K562 (cell line): ENCODE data around the gene ZNF350. TPM values are rescaled to one million over a fixed set of nuclear protein-coding genes. Genes with fewer than 3 reads are reported as not detected.

Experiments used
- ATAC-seq: fragments of 200-7000 bp; cut with Tn5 transposase; 3 replicates; pipeline ENCODE4 v1.9.1; 2020; ENCODE audit warnings: moderate library complexity
- BruUV-seq: library from RNA; stranded (reverse); fragments of 400-500 nt; replicated peaks from 2 replicates; lab custom pipeline; 2021; lab: Mats Ljungman, UMichigan
- CTCF ChIA-PET: fragments of 300-600 bp; formaldehyde crosslinking; extraction: SDS; loops from one replicate; lab custom pipeline; 2021; ENCODE audit warnings: low intra/inter-chr PET ratio; lab: Yijun Ruan, JAX
- POLR2A ChIA-PET: fragments of 300-600, 350-650 bp; sonication (Branson Sonifier 250); formaldehyde crosslinking; extraction: SDS; loops from one replicate; lab custom pipeline; 2021; ENCODE audit warnings: antibody characterized with exemption, inconsistent platforms; lab: Yijun Ruan, JAX
- DNase-seq, 4 experiments: peaks; one replicate each; pipeline versions ENCODE4 v3.0.0 to v3.0.0-alpha.2; 2011 to 2018; ENCODE audit warnings: low spot score in 3 of 4, mixed read lengths in 3 of 4; ENCODE audit errors: extremely low read depth in 1 of 4
- FAIRE-seq: peaks from 2 replicates; lab custom pipeline; 2011; peaks lifted over from hg19 to GRCh38; lab: Jason Lieb, UNC
- H2AFZ ChIP-seq: 2 replicates; pipeline ENCODE4 v1.6.0; 2011; ENCODE audit warnings: low read depth, low read length, control low read depth, inconsistent platforms
- H3K27ac ChIP-seq: fragments of 200-600 bp; 3 replicates; pipeline ENCODE4 v1.8.0; 2011; ENCODE audit warnings: low read depth, mild to moderate bottlenecking, control low read depth, inconsistent platforms, low read length, moderate library complexity, mixed read lengths; ENCODE audit errors: extremely low read depth
- H3K27me3 ChIP-seq, 2 experiments: fragments of 300-600 bp in 1 of 2; 2 replicates in 1 of 2; 3 replicates in 1 of 2; pipeline versions ENCODE4 v1.6.0 to v1.8.0; 2011; ENCODE audit warnings: inconsistent platforms in 2 of 2, low read length in 2 of 2, mild to moderate bottlenecking in 1 of 2, mixed read lengths in 1 of 2, moderate library complexity in 1 of 2; ENCODE audit not compliant: control insufficient read depth in 2 of 2, insufficient read depth in 2 of 2
- H3K36me3 ChIP-seq: fragments of 300-600 bp; 3 replicates; pipeline ENCODE4 v1.8.0; 2011; ENCODE audit warnings: mild to moderate bottlenecking, low read length, inconsistent platforms; ENCODE audit not compliant: control insufficient read depth, insufficient read depth
- H3K4me1 ChIP-seq, 2 experiments: fragments of 200-600 bp in 1 of 2; replicated peaks in 1 of 2; 2 replicates in 1 of 2; 3 replicates in 1 of 2; pipeline versions ENCODE4 v1.5.1 to v1.8.0; 2011; ENCODE audit warnings: inconsistent platforms in 2 of 2, low read length in 2 of 2, mild to moderate bottlenecking in 1 of 2, mixed read lengths in 1 of 2, moderate library complexity in 1 of 2; ENCODE audit not compliant: control insufficient read depth in 2 of 2, insufficient read depth in 2 of 2
- H3K4me2 ChIP-seq: 2 replicates; pipeline ENCODE4 v1.6.1; 2011; ENCODE audit warnings: low read length, control low read depth, inconsistent platforms, mixed read lengths; ENCODE audit not compliant: insufficient read depth
- H3K4me3 ChIP-seq: fragments of 200-600 bp; sonication (generic), shearing (Covaris generic); 2 replicates; pipeline ENCODE4 v1.5.1; 2016; ENCODE audit warnings: control low read depth, inconsistent platforms
- H3K79me2 ChIP-seq: fragments of 200-600 bp; 3 replicates; pipeline ENCODE4 v1.8.0; 2011; ENCODE audit warnings: low read length, inconsistent platforms; ENCODE audit not compliant: control insufficient read depth, insufficient read depth
- H3K9ac ChIP-seq, 2 experiments: 2 replicates each; pipeline versions ENCODE4 v1.6.0 to v1.6.1; 2011; ENCODE audit warnings: low read depth in 2 of 2, low read length in 2 of 2, control low read depth in 1 of 2, inconsistent platforms in 1 of 2, mild to moderate bottlenecking in 1 of 2, mixed read lengths in 1 of 2; ENCODE audit not compliant: insufficient read depth in 1 of 2
- H3K9me1 ChIP-seq: one replicate; pipeline ENCODE4 v1.6.0; 2011; ENCODE audit warnings: inconsistent platforms, mild to moderate bottlenecking, low read length, moderate library complexity; ENCODE audit not compliant: control insufficient read depth, insufficient read depth
- H3K9me3 ChIP-seq: replicated peaks from 2 replicates; pipeline ENCODE4 v1.5.1; 2011; ENCODE audit warnings: low read depth, low read length, inconsistent platforms; ENCODE audit not compliant: control insufficient read depth, insufficient read depth
- H4K20me1 ChIP-seq: replicated peaks from 2 replicates; pipeline ENCODE4 v1.6.1; 2011; ENCODE audit warnings: low read length, inconsistent platforms, mixed read lengths; ENCODE audit not compliant: control insufficient read depth, insufficient read depth
- BRD4 ChIP-seq: fragments of 200-600 bp; sonication (generic); IDR thresholded peaks from 2 replicates; pipeline ENCODE4 v1.6.1; 2017; ENCODE audit warnings: inconsistent platforms
- CBX1 ChIP-seq: sonication (generic); IDR thresholded peaks from 2 replicates; pipeline ENCODE4 v1.6.1; 2016; ENCODE audit warnings: antibody characterized with exemption, low read depth, mild to moderate bottlenecking
- CEBPG ChIP-seq, 3 experiments: fragments of 200-800 bp in 1 of 3; sonication (Bioruptor generic) in 1 of 3; sonication (generic) in 1 of 3; formaldehyde crosslinking in 1 of 3; IDR thresholded peaks in 2 of 3; conservative IDR thresholded peaks in 1 of 3; 2 replicates each; pipeline versions ENCODE4 v1.6.1 to v1.8.0; 2016 to 2022; ENCODE audit warnings: missing compliant biosample characterization in 2 of 3, missing genetic modification characterization in 2 of 3, mild to moderate bottlenecking in 1 of 3, missing genetic modification reagents in 1 of 3
- FOXM1 ChIP-seq, 2 experiments: fragments of 450-650 bp in 1 of 2; sonication (generic) in 1 of 2; formaldehyde crosslinking in 1 of 2; IDR thresholded peaks; 2 replicates each; pipeline versions ENCODE4 v1.6.1 to v1.9.0; 2017 to 2022; ENCODE audit warnings: low read depth in 2 of 2, mild to moderate bottlenecking in 2 of 2, missing genetic modification reagents in 1 of 2, moderate library complexity in 1 of 2
- MBD1 ChIP-seq: fragments of 250-450 bp; sonication (Bioruptor Pico); IDR thresholded peaks from 2 replicates; pipeline ENCODE4 v1.8.0; 2022; ENCODE audit warnings: inconsistent platforms
- ZBTB33 ChIP-seq: sonication (generic); formaldehyde crosslinking; IDR thresholded peaks from 2 replicates; pipeline ENCODE4 v1.8.1; 2023; ENCODE audit warnings: mild to moderate bottlenecking, missing genetic modification reagents
- ZNF212 ChIP-seq: fragments of 450-650 bp; formaldehyde crosslinking; IDR thresholded peaks from 2 replicates; pipeline ENCODE4 v1.4.0; 2020; ENCODE audit warnings: mild to moderate bottlenecking
- ZNF589 ChIP-seq: fragments of 200-800 bp; sonication (Bioruptor generic); IDR thresholded peaks from 2 replicates; pipeline ENCODE4 v1.6.1; 2016; ENCODE audit warnings: low read depth, missing genetic modification characterization, missing compliant biosample characterization
- WGBS: fragments of 100-300 bp; shearing (Covaris generic); methylation state at CpG from one replicate; pipeline ENCODE4 v1.1.6; 2016; ENCODE audit warnings: low coverage, mixed read lengths; ENCODE audit not compliant: insufficient coverage; ENCODE audit errors: missing lambda C conversion rate; 5-methylcytosine and 5-hydroxymethylcytosine counted together
- in situ Hi-C: fragments of 300-500 bp; cut with MboI; formaldehyde crosslinking; loops from 4 replicates; pipeline ENCODE4 v1.15.0; 2018; ENCODE audit warnings: inconsistent platforms, mixed read lengths
- intact Hi-C: fragments of 100-400 bp; cut with micrococcal nuclease; formaldehyde crosslinking; loops from 2 replicates; pipeline ENCODE4 v1.14.2; 2022
- polyA plus RNA-seq, 8 experiments: library from polyadenylated mRNA; depleted of rRNA in 4 of 8; stranded (reverse) in 5 of 8; unstranded in 3 of 8; fragments of >200 nt; fragmentation: Nextera tagmentation in 2 of 8; fragmentation: Illumina TruSeq in 1 of 8; extraction: Ambion mirVana in 2 of 8; extraction: Trizol in 1 of 8; gene quantifications; 2 replicates each; pipeline versions ENCODE4 v1.2.1 to v1.2.3, GENCODE V29; 2011 to 2014; ENCODE audit warnings: inconsistent platforms in 1 of 8, missing spikeins in 1 of 8
- total RNA-seq, 7 experiments: library from RNA; depleted of rRNA in 6 of 7; stranded (reverse); fragments of >200 nt in 6 of 7; fragmentation: Illumina TruSeq in 2 of 7; extraction: Trizol in 2 of 7; gene quantifications; 2 replicates each; pipeline versions ENCODE4 v1.2.1 to v1.2.3, GENCODE V29; 2011 to 2021; ENCODE audit warnings: low replicate concordance in 1 of 7

The ZNF350 gene
- total and polyA plus RNA-seq, 9 of the 15 experiments (the other 6 are each of a cell fraction or from before 2014, with no cell fraction given): 1.7 to 4.8 (median 2.9) TPM

GRCh38 chr19:51926426-51926783 lies 60.2 kb downstream of the ZNF350 start:
- POLR2A ChIA-PET: interaction anchor here (0.5 kb wide), 1 partner anchor 9 kb away, joined by 3 read pairs; no protein-coding TSS in a partner anchor
- intact Hi-C loops: no loop called here
- in situ Hi-C loops: no loop called here
- Histone ChIP-seq H3K27ac (peak overlapping the region; percentile 82), H3K27me3 (no peaks in the 10 kb centered on the region), H2AFZ (peak overlapping the region; percentile 98), H3K9ac (peak overlapping the region in 1 of 2 experiments; percentile 84; a peak in 2 of 4 replicates), H3K79me2 (peaks cover 11% of the 10 kb centered on the region; the same call in 2 of the 3 replicates), H3K9me3 (peaks cover 25% of the 10 kb centered on the region), H3K9me1 (no peaks in the 10 kb centered on the region), H4K20me1 (no peaks in the 10 kb centered on the region), H3K4me3 (peak overlapping the region; percentile 68), H3K4me1 (no peaks in the 10 kb centered on the region; a peak in 2 of 5 replicates), H3K36me3 (no peaks in the 10 kb centered on the region), H3K4me2 (peak overlapping the region; percentile 91)
- DNase-seq (no peak), FAIRE-seq (no peak), ATAC-seq (no peak)
- WGBS: 80% methylated on average over 10 of the region's 11 CpGs
- BruUV-seq: no TSS peak
- no peak for TF ChIP-seq ZNF212 (CRISPR knock-in tag)
- no peak for TF ChIP-seq BRD4
- TF ChIP-seq MBD1: peak; percentile 56
- TF ChIP-seq ZNF589: 0 out of 2 replicates have a peak, but pooled peaks have one; percentile 10
- peak; percentile 42; the same call in 1 of the 2 replicates for TF ChIP-seq CBX1
- peak; percentile 11; the same call in 1 of the 2 replicates for TF ChIP-seq FOXM1 (IDR thresholded peaks at IDR 0.05; ENCODE audit: low read depth)
- no peak for TF ChIP-seq FOXM1 (CRISPR knock-in tag; IDR thresholded peaks at IDR 0.05; ENCODE audit: low read depth)
- TF ChIP-seq ZBTB33 (CRISPR knock-in tag): peak; percentile 86
- no peak for TF ChIP-seq CEBPG (CRISPR knock-in tag; IDR thresholded peaks at IDR 0.05)
- 0 out of 4 replicates have a peak, but pooled peaks of 1 of the 2 experiments have one; percentile 13 for TF ChIP-seq CEBPG (tag; conservative IDR thresholded peaks at IDR 0.05 in 1 of 2, IDR thresholded peaks at IDR 0.05 in 1 of 2)
- CTCF ChIA-PET: no interaction called here
